Type B pancreatic cell (in vitro differentiated cells): ENCODE data around the gene AGPAT3. TPM values are rescaled to one million over a fixed set of nuclear protein-coding genes. Genes with fewer than 3 reads are reported as not detected.

Source experiments
- DNase-seq: peaks from one replicate; pipeline ENCODE4 v3.0.0; 2021; ENCODE audit warnings: mixed read lengths; ENCODE audit not compliant: unreplicated experiment; ENCODE audit errors: extremely low spot score
- H3K27ac Mint-ChIP-seq: 2 replicates; pipeline ENCODE4 v1.8.0; 2021; ENCODE audit warnings: mild to moderate bottlenecking, mixed read lengths
- H3K27me3 Mint-ChIP-seq: 2 replicates; pipeline ENCODE4 v1.8.0; 2021; ENCODE audit warnings: mixed read lengths
- H3K36me3 Mint-ChIP-seq: 2 replicates; pipeline ENCODE4 v1.8.0; 2021; ENCODE audit warnings: mixed read lengths
- H3K4me1 Mint-ChIP-seq: one replicate; pipeline ENCODE4 v1.8.0; 2021; ENCODE audit warnings: mixed read lengths; ENCODE audit not compliant: unreplicated experiment
- H3K4me3 Mint-ChIP-seq: 2 replicates; pipeline ENCODE4 v1.8.0; 2021; ENCODE audit warnings: mild to moderate bottlenecking, mixed read lengths
- H3K9me3 Mint-ChIP-seq: 2 replicates; pipeline ENCODE4 v1.8.0; 2021; ENCODE audit warnings: mixed read lengths
- total RNA-seq: library from RNA; stranded (reverse); gene quantifications from 2 replicates; pipeline ENCODE4 v1.2.1, GENCODE V29; 2021; ENCODE audit warnings: low replicate concordance
- TF ChIP-seq, protein P1 (sequence below): fragments of 200-600 bp; sonication (generic); conservative IDR thresholded peaks from 2 replicates; pipeline ENCODE4 v1.5.0; 2021; ENCODE audit warnings: antibody characterized with exemption, mild to moderate bottlenecking

The AGPAT3 gene
- total RNA-seq, 1 donor from 2014 or later: 59.2 TPM

DNA sequence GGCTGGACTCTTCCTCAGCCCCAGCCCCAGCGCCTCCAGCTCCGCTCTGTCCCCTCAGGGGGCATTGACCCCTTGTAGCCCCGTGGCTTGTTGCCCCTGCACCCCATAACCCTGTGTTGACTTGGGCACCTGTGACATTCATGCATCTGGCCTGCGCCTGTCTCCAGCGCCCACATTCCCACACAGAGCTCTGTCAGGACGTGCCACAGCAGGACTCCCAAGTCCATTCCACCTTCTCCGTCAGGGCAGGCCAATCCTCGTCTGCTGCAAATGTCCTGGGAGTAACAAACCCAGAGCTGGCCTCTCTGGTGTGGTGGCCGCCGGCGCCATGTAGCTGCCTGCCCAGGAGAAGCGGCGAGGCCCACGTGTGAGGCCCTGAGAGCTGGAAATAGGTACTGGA, 60.6 kb downstream of the AGPAT3 start:
- DNase-seq: no peak
- H3K4me3 Mint-ChIP-seq: no peak overlapping the region
- H3K27me3 Mint-ChIP-seq: no peaks in the 10 kb centered on the region
- H3K4me1 Mint-ChIP-seq: peaks cover 54% of the 10 kb centered on the region
- H3K36me3 Mint-ChIP-seq: no peaks in the 10 kb centered on the region
- TF ChIP-seq, protein P1, sequence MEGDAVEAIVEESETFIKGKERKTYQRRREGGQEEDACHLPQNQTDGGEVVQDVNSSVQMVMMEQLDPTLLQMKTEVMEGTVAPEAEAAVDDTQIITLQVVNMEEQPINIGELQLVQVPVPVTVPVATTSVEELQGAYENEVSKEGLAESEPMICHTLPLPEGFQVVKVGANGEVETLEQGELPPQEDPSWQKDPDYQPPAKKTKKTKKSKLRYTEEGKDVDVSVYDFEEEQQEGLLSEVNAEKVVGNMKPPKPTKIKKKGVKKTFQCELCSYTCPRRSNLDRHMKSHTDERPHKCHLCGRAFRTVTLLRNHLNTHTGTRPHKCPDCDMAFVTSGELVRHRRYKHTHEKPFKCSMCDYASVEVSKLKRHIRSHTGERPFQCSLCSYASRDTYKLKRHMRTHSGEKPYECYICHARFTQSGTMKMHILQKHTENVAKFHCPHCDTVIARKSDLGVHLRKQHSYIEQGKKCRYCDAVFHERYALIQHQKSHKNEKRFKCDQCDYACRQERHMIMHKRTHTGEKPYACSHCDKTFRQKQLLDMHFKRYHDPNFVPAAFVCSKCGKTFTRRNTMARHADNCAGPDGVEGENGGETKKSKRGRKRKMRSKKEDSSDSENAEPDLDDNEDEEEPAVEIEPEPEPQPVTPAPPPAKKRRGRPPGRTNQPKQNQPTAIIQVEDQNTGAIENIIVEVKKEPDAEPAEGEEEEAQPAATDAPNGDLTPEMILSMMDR: no peak
- no peak overlapping the region for H3K27ac Mint-ChIP-seq
- no peaks in the 10 kb centered on the region for H3K9me3 Mint-ChIP-seq

- DNase-seq: no peak
- Mint-ChIP-seq H3K36me3 (no peaks in the 10 kb centered on the region), H3K9me3 (no peaks in the 10 kb centered on the region), H3K27me3 (no peaks in the 10 kb centered on the region), H3K4me1 (peaks cover 55% of the 10 kb centered on the region), H3K27ac (no peak overlapping the region), H3K4me3 (no peak overlapping the region)
- TF ChIP-seq, protein P1: no peak
Measured at GRCh38 chr21:43926196-43926595, 61.2 kb downstream of the AGPAT3 start.

- Mint-ChIP-seq H3K36me3 (peaks cover 6% of the 10 kb centered on the region), H3K4me1 (peaks cover 55% of the 10 kb centered on the region), H3K4me3 (no peak overlapping the region), H3K27ac (no peak overlapping the region), H3K9me3 (no peaks in the 10 kb centered on the region), H3K27me3 (no peaks in the 10 kb centered on the region)
- no peak for DNase-seq
- TF ChIP-seq, protein P1: no peak
Measured at GRCh38 chr21:43927591-43928221, 62.7 kb downstream of the AGPAT3 start.

DNA sequence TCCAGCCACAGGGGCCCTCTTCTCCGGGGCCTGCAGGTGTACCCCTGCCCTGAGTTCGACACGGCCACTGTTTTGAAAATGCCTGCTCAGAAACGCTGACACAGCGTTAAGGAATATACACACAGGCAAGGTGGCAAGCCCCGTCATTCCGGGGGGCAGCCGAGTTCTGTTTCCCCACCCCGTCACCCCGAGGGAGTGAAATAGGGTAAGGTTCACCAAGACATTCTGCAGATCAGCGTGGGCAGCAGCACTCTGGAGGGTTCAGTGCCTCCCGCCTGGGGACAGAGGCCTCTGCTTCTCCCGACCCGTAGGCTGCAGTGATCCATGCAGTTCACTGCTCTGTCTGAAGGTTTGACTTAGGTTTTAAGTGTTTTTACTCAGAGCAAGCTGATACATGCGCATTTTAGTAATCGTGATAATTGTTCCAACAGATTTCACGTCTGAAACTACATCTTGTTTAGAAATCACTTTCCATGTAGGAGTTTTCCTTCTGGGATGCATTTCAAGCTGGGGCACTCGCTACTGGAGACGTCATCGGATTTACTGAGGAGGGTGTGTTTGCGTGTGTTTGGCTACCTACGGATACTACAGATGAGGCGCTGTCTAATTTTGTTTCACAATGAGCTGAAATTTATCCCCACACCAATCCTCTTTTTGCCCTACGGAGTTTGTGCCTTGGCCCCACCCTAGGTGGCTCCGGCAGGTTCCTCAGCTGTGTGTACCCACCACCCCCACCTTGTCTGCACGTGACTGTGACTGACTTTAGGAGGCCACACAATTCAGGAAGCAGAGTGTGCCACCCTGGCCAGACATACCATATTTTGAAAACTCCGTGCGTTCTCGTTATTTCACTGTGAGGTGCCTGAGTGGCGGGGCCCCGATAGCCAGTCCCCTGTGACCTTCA, 63.5 kb downstream of the AGPAT3 start:
- TF ChIP-seq, protein P1: no peak
- DNase-seq: no peak
- Mint-ChIP-seq H3K9me3 (no peaks in the 10 kb centered on the region), H3K27ac (no peak overlapping the region), H3K4me1 (peaks cover 56% of the 10 kb centered on the region), H3K36me3 (peaks cover 10% of the 10 kb centered on the region), H3K4me3 (no peak overlapping the region), H3K27me3 (no peaks in the 10 kb centered on the region)

GRCh38 chr21:43929217-43929971, 64.4 kb downstream of the AGPAT3 start:
- Mint-ChIP-seq H3K4me1 (peaks cover 51% of the 10 kb centered on the region), H3K4me3 (no peak overlapping the region), H3K9me3 (no peaks in the 10 kb centered on the region), H3K27ac (no peak overlapping the region), H3K27me3 (no peaks in the 10 kb centered on the region), H3K36me3 (peaks cover 10% of the 10 kb centered on the region)
- DNase-seq: no peak
- TF ChIP-seq, protein P1: no peak
